Endothelial cell of umbilical vein (primary cell): ENCODE measurements around the gene RBKS.

Source experiments
- CTCF ChIP-seq, 2 donors: IDR thresholded peaks; 1 replicate in 1 of 2; 2 replicates in 1 of 2; pipeline ENCODE4 v1.5.1; 2011; ENCODE audit warnings: low read length in 2 of 2, mild to moderate bottlenecking in 2 of 2, moderate library complexity in 2 of 2, control low read depth in 1 of 2, inconsistent platforms in 1 of 2, low read depth in 1 of 2; ENCODE audit not compliant: insufficient read depth in 1 of 2; ENCODE audit errors: extremely low read depth in 1 of 2
- MYC ChIP-seq: IDR thresholded peaks from one replicate; pipeline ENCODE4 v1.6.1; 2011; ENCODE audit warnings: mild to moderate bottlenecking, low read depth, low read length
- POLR2A ChIP-seq: IDR thresholded peaks from 2 replicates; pipeline ENCODE4 v1.6.1; 2012; ENCODE audit warnings: low read depth, mild to moderate bottlenecking, control low read depth, low read length
- POLR2AphosphoS5 ChIP-seq: IDR thresholded peaks from 2 replicates; pipeline ENCODE4 v1.6.1; 2012; ENCODE audit warnings: low read depth, mild to moderate bottlenecking, control low read depth, low read length, moderate library complexity; ENCODE audit not compliant: insufficient read depth

- TF ChIP-seq POLR2A (no peak), POLR2AphosphoS5 (no peak), CTCF (IDR thresholded peaks at IDR 0.05; ENCODE audit: extremely low read depth in 1 of 2, insufficient read depth in 1 of 2, low read depth in 1 of 2, low read length in 2 of 2) (no peak), MYC (no peak)
Observed at GRCh38 chr2:27884601-27885000, 5.6 kb downstream of the RBKS start.
